MM.1S (cell line): Measurements from ENCODE around the gene TPM2.

ENCODE experiments used
- DNase-seq: peaks from one replicate; pipeline ENCODE4 v3.0.0-alpha.2; 2015
- H2AFZ ChIP-seq: fragments of 300-600 bp; sonication (generic); 2 replicates; pipeline ENCODE4 v1.6.0; 2016; ENCODE audit warnings: antibody characterized with exemption, low read length
- H3F3A ChIP-seq: fragments of 300-600 bp; sonication (generic); 2 replicates; pipeline ENCODE4 v1.6.1; 2016; ENCODE audit warnings: mild to moderate bottlenecking, antibody characterized with exemption, low read length, moderate library complexity, mixed read lengths; ENCODE audit not compliant: insufficient read depth
- H3K27ac ChIP-seq: fragments of 300-600 bp; sonication (generic); 2 replicates; pipeline ENCODE4 v1.5.1; 2016; ENCODE audit warnings: mild to moderate bottlenecking, low read length
- H3K27me3 ChIP-seq: fragments of 300-600 bp; sonication (generic); replicated peaks from 2 replicates; pipeline ENCODE4 v1.6.0; 2016; ENCODE audit warnings: low read length; ENCODE audit not compliant: insufficient read depth
- H3K36me3 ChIP-seq: fragments of 300-600 bp; sonication (generic); replicated peaks from 2 replicates; pipeline ENCODE4 v1.6.1; 2016; ENCODE audit warnings: mild to moderate bottlenecking, low read length, mixed read lengths; ENCODE audit not compliant: insufficient read depth
- H3K4me1 ChIP-seq: fragments of 300-600 bp; sonication (generic); 2 replicates; pipeline ENCODE4 v1.6.1; 2016; ENCODE audit warnings: low read length, mixed read lengths
- H3K4me2 ChIP-seq: fragments of 300-600 bp; sonication (generic); 2 replicates; pipeline ENCODE4 v1.6.0; 2016; ENCODE audit warnings: low read depth, low read length
- H3K4me3 ChIP-seq: fragments of 300-600 bp; sonication (generic); 2 replicates; pipeline ENCODE4 v1.5.1; 2016; ENCODE audit warnings: low read length, mixed read lengths
- H3K79me2 ChIP-seq: fragments of 300-600 bp; sonication (generic); 2 replicates; pipeline ENCODE4 v1.6.1; 2016; ENCODE audit warnings: mixed run types, low read length, mixed read lengths
- H3K9ac ChIP-seq: fragments of 300-600 bp; sonication (generic); 2 replicates; pipeline ENCODE4 v1.6.1; 2016; ENCODE audit warnings: low read length, mixed read lengths
- H3K9me2 ChIP-seq: fragments of 300-600 bp; sonication (generic); replicated peaks from 2 replicates; pipeline ENCODE4 v1.6.1; 2016; ENCODE audit warnings: mild to moderate bottlenecking, low read length, mixed read lengths; ENCODE audit not compliant: insufficient read depth
- H3K9me3 ChIP-seq: fragments of 300-600 bp; sonication (generic); replicated peaks from 2 replicates; pipeline ENCODE4 v1.6.1; 2016; ENCODE audit warnings: mild to moderate bottlenecking, low read length, mixed read lengths; ENCODE audit not compliant: insufficient read depth
- H4K20me1 ChIP-seq: fragments of 300-600 bp; sonication (generic); 2 replicates; pipeline ENCODE4 v1.6.1; 2016; ENCODE audit warnings: mild to moderate bottlenecking, low read length, moderate library complexity, mixed read lengths; ENCODE audit not compliant: insufficient read depth
- CTCF ChIP-seq: fragments of 300-600 bp; sonication (generic); IDR thresholded peaks from 2 replicates; pipeline ENCODE4 v1.5.1; 2016; ENCODE audit warnings: antibody characterized with exemption, low read length, mixed read lengths
- EZH2 ChIP-seq: fragments of 300-600 bp; sonication (generic); optimal IDR thresholded peaks from 2 replicates; pipeline ENCODE3; 2017; ENCODE audit warnings: low read depth, mild to moderate bottlenecking, antibody characterized with exemption, low read length, mixed read lengths
- EZH2phosphoT487 ChIP-seq: fragments of 300-600 bp; sonication (generic); IDR thresholded peaks from 2 replicates; pipeline ENCODE4 v1.6.1; 2018; ENCODE audit warnings: antibody characterized with exemption, low read length

The TPM2 gene

GRCh38 chr9:35687972-35688557 is 1.7 kb downstream of the TPM2 start:
- H3F3A ChIP-seq: no peaks in the 10 kb centered on the region
- no peak overlapping the region for H2AFZ ChIP-seq
- no peaks in the 10 kb centered on the region for H4K20me1 ChIP-seq
- DNase-seq: no peak
- H3K79me2 ChIP-seq: no peaks in the 10 kb centered on the region
- H3K4me2 ChIP-seq: no peak overlapping the region
- no peaks in the 10 kb centered on the region for H3K9me2 ChIP-seq
- no peak overlapping the region for H3K9ac ChIP-seq
- 0 out of 2 replicates have a peak, but pooled peaks cover 4% of the 10 kb centered on the region for H3K27me3 ChIP-seq
- H3K4me1 ChIP-seq: no peaks in the 10 kb centered on the region
- no peak overlapping the region for H3K4me3 ChIP-seq
- no peak for TF ChIP-seq EZH2
- TF ChIP-seq CTCF: no peak
- TF ChIP-seq EZH2phosphoT487: no peak
- H3K9me3 ChIP-seq: no peaks in the 10 kb centered on the region
- H3K27ac ChIP-seq: no peak overlapping the region
- H3K36me3 ChIP-seq: no peaks in the 10 kb centered on the region

- Histone ChIP-seq H3K4me1 (no peaks in the 10 kb centered on the region), H4K20me1 (no peaks in the 10 kb centered on the region), H3K4me3 (no peak overlapping the region), H3K36me3 (no peaks in the 10 kb centered on the region), H3F3A (no peaks in the 10 kb centered on the region), H3K9ac (no peak overlapping the region), H3K4me2 (no peak overlapping the region), H3K9me2 (no peaks in the 10 kb centered on the region), H3K79me2 (no peaks in the 10 kb centered on the region), H3K27ac (no peak overlapping the region), H2AFZ (no peak overlapping the region), H3K9me3 (no peaks in the 10 kb centered on the region), H3K27me3 (0 out of 2 replicates have a peak, but pooled peaks cover 4% of the 10 kb centered on the region)
- TF ChIP-seq EZH2: no peak
- no peak for TF ChIP-seq EZH2phosphoT487
- no peak for TF ChIP-seq CTCF
- no peak for DNase-seq
Measured at GRCh38 chr9:35687306-35687705, 2.4 kb downstream of the TPM2 start.

GRCh38 chr9:35686222-35687203 is 3.2 kb downstream of the TPM2 start:
- Histone ChIP-seq H3K4me3 (no peak overlapping the region), H3K9me2 (no peaks in the 10 kb centered on the region), H3K9me3 (no peaks in the 10 kb centered on the region), H3K79me2 (no peaks in the 10 kb centered on the region), H3K36me3 (no peaks in the 10 kb centered on the region), H3K4me2 (no peak overlapping the region), H2AFZ (no peak overlapping the region), H3K27me3 (0 out of 2 replicates have a peak, but pooled peaks cover 4% of the 10 kb centered on the region), H4K20me1 (no peaks in the 10 kb centered on the region), H3F3A (no peaks in the 10 kb centered on the region), H3K27ac (no peak overlapping the region), H3K9ac (no peak overlapping the region), H3K4me1 (no peaks in the 10 kb centered on the region)
- TF ChIP-seq EZH2: no peak
- TF ChIP-seq EZH2phosphoT487: no peak
- no peak for TF ChIP-seq CTCF
- DNase-seq: no peak
